ENCODE measurements around the gene CDK19.

CDK19 gene

DNA sequence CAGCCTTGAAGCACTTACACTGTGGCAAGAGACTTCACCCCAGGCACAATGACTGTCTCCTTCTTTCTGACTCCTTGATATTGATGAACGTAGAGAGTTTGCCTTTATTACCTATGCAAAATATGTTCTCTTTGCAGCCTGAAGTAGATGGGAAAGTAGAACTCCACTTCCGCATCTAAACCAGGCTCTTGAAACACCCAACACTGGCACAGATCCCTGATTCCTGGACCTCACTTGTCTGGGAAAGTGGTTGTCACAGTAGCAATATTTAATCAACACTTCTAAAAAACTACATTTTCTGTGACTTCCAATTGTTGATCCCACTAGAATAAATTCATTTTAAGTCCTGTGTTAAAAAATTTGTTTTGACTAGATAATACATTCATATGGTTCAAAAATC is 143.1 kb downstream of the CDK19 start:
- H3K9me3 ChIP-seq (ENCODE audit: low read length) = no peaks in the 10 kb centered on the region
- no peaks in the 10 kb centered on the region for H3F3A ChIP-seq (ENCODE audit: insufficient read depth, low read length)
- no peak overlapping the region for H2AFZ ChIP-seq (ENCODE audit: low read length)
- no peaks in the 10 kb centered on the region for H4K20me1 ChIP-seq (ENCODE audit: insufficient read depth, low read length)
- no peaks in the 10 kb centered on the region for H3K79me2 ChIP-seq (ENCODE audit: insufficient read depth, low read length)
- no peak overlapping the region for H3K4me2 ChIP-seq (ENCODE audit: low read length)
- no peak for TF ChIP-seq EZH2 (IDR thresholded peaks at IDR 0.05; ENCODE audit: borderline replicate concordance, low read length)
- TF ChIP-seq, protein P1, sequence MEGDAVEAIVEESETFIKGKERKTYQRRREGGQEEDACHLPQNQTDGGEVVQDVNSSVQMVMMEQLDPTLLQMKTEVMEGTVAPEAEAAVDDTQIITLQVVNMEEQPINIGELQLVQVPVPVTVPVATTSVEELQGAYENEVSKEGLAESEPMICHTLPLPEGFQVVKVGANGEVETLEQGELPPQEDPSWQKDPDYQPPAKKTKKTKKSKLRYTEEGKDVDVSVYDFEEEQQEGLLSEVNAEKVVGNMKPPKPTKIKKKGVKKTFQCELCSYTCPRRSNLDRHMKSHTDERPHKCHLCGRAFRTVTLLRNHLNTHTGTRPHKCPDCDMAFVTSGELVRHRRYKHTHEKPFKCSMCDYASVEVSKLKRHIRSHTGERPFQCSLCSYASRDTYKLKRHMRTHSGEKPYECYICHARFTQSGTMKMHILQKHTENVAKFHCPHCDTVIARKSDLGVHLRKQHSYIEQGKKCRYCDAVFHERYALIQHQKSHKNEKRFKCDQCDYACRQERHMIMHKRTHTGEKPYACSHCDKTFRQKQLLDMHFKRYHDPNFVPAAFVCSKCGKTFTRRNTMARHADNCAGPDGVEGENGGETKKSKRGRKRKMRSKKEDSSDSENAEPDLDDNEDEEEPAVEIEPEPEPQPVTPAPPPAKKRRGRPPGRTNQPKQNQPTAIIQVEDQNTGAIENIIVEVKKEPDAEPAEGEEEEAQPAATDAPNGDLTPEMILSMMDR (IDR thresholded peaks at IDR 0.05; ENCODE audit: low read length) = no peak
- no peaks in the 10 kb centered on the region for H3K36me3 ChIP-seq (ENCODE audit: insufficient read depth, low read length)
- H3K27ac ChIP-seq (ENCODE audit: low read depth, low read length, poor library complexity, severe bottlenecking) = no peak overlapping the region
- H3K4me3 ChIP-seq (ENCODE audit: low read depth, low read length, poor library complexity, severe bottlenecking) = no peak overlapping the region
- no peaks in the 10 kb centered on the region for H3K4me1 ChIP-seq (ENCODE audit: insufficient read depth, low read length, severe bottlenecking)
- H3K9me2 ChIP-seq (ENCODE audit: low read depth, low read length) = no peaks in the 10 kb centered on the region
- no peaks in the 10 kb centered on the region for H3K27me3 ChIP-seq (ENCODE audit: insufficient read depth, low read length)
- H3K9ac ChIP-seq (ENCODE audit: low read length) = no peak overlapping the region

DNA sequence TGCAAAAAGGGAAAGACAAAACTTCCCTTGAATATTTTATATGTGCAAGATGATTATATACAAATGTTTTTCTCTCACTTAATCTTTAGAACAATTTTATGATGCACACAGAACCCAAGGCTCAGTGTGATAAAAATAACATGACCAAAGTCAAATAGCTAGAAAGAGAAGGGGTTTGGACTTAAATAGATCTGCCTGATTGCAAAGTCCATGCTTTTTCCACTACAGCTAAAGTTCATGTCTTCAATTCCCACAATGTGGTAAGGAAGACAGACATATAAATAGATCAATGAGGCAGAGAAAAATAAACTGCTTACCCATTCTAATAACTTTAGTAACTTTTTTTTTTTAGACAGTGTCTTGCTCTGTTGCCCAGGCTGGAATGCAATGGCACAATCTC is 143.8 kb downstream of the CDK19 start:
- H3K9me2 ChIP-seq (ENCODE audit: low read depth, low read length) = no peaks in the 10 kb centered on the region
- no peaks in the 10 kb centered on the region for H3K36me3 ChIP-seq (ENCODE audit: insufficient read depth, low read length)
- H4K20me1 ChIP-seq (ENCODE audit: insufficient read depth, low read length) = no peaks in the 10 kb centered on the region
- TF ChIP-seq, protein P1 (IDR thresholded peaks at IDR 0.05; ENCODE audit: low read length) = no peak
- TF ChIP-seq EZH2 (IDR thresholded peaks at IDR 0.05; ENCODE audit: borderline replicate concordance, low read length) = no peak
- H3K79me2 ChIP-seq (ENCODE audit: insufficient read depth, low read length) = no peaks in the 10 kb centered on the region
- no peaks in the 10 kb centered on the region for H3K27me3 ChIP-seq (ENCODE audit: insufficient read depth, low read length)
- H3K9ac ChIP-seq (ENCODE audit: low read length) = no peak overlapping the region
- no peaks in the 10 kb centered on the region for H3K9me3 ChIP-seq (ENCODE audit: low read length)
- H3K4me3 ChIP-seq (ENCODE audit: low read depth, low read length, poor library complexity, severe bottlenecking) = no peak overlapping the region
- no peak overlapping the region for H3K27ac ChIP-seq (ENCODE audit: low read depth, low read length, poor library complexity, severe bottlenecking)
- H2AFZ ChIP-seq (ENCODE audit: low read length) = no peak overlapping the region
- no peaks in the 10 kb centered on the region for H3F3A ChIP-seq (ENCODE audit: insufficient read depth, low read length)
- H3K4me1 ChIP-seq (ENCODE audit: insufficient read depth, low read length, severe bottlenecking) = no peaks in the 10 kb centered on the region
- H3K4me2 ChIP-seq (ENCODE audit: low read length) = no peak overlapping the region

DNA sequence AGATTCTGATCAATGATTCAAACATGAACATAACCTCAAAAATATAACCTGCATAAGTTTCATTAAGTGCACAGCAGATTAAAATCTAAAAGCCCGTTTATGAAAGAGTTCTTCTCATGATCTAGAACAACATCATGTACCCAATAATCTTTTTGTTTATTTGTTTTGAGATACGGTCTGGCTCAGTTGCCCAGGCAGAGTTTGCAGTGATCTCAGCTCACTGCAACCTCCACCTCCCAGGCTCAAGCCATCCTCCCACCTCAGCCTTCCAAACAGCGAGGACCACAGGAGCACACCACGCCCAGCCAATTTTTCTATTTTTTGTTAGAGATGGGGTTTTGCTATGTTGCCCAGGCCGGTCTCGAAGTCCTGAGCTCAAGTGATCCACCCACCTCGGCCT is 149.7 kb downstream of the CDK19 start:
- Histone ChIP-seq H3K4me3 (ENCODE audit: low read depth, low read length, poor library complexity, severe bottlenecking) (no peak overlapping the region), H3K4me2 (ENCODE audit: low read length) (no peak overlapping the region), H3K4me1 (ENCODE audit: insufficient read depth, low read length, severe bottlenecking) (peaks cover 9% of the 10 kb centered on the region), H3K79me2 (ENCODE audit: insufficient read depth, low read length) (no peaks in the 10 kb centered on the region), H3K27ac (ENCODE audit: low read depth, low read length, poor library complexity, severe bottlenecking) (no peak overlapping the region), H3F3A (ENCODE audit: insufficient read depth, low read length) (no peaks in the 10 kb centered on the region), H3K36me3 (ENCODE audit: insufficient read depth, low read length) (peaks cover 6% of the 10 kb centered on the region), H3K9me3 (ENCODE audit: low read length) (no peaks in the 10 kb centered on the region), H3K9me2 (ENCODE audit: low read depth, low read length) (no peaks in the 10 kb centered on the region), H4K20me1 (ENCODE audit: insufficient read depth, low read length) (no peaks in the 10 kb centered on the region), H3K9ac (ENCODE audit: low read length) (no peak overlapping the region), H3K27me3 (ENCODE audit: insufficient read depth, low read length) (no peaks in the 10 kb centered on the region), H2AFZ (ENCODE audit: low read length) (no peak overlapping the region)
- TF ChIP-seq, protein P1 (IDR thresholded peaks at IDR 0.05; ENCODE audit: low read length) = no peak
- no peak for TF ChIP-seq EZH2 (IDR thresholded peaks at IDR 0.05; ENCODE audit: borderline replicate concordance, low read length)

Measured in OCI-LY1 (cell line).